ENCODE results near the gene SNRNP27.
"Not testable (repeated sequence)": the region's sequence is repeated elsewhere in the genome, so short reads cannot be mapped to it uniquely, and the experiment has no call there.

The SNRNP27 gene, protein sequence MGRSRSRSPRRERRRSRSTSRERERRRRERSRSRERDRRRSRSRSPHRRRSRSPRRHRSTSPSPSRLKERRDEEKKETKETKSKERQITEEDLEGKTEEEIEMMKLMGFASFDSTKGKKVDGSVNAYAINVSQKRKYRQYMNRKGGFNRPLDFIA

DNA sequence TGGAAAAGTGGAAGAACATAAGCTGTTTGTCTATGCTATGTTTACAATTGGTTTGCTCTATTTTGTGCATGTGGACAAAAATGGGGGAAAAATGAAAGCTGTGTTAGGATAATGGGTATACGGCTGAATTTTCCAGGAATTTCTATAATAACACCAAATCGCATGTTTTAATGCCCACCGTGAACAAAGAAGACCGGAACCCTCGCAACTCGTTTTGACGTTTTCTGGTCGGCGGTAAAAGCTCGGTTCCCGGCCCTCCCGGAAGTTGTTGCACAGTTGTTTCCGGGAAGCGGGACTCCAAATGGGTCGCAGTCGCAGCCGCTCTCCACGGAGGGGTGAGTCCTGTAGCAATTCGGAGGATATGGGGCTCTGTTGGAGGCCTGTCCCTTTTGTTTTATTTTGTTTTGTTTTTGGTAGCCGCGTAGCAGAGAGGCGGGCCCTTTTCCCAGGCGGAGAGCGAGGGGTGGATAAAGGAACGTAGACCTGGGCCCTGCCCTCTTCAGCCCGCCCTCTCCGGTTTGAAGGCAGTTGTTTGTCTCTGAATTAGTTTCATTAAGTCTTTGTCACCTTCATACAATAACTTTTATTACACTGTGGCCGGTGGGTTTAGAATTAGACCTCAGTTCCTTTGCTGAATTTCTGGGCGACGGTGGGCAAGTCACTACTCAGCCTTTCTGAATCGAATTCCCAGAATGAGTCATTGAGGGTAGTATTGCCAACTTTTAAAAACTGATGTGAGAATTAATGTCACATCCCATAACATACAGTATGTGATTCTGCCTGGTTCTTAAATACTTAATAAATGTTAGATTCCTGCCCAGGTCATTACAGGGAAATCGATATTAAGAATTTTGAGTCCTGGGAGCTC, at the start of gene SNRNP27:
Gene SNRNP27 (plus strand): TSS at position 273 of the 868 bp plus-strand sequence. CDS start 29 bp downstream, at position 302.
- DNase-seq, result peak; percentile 85

DNA sequence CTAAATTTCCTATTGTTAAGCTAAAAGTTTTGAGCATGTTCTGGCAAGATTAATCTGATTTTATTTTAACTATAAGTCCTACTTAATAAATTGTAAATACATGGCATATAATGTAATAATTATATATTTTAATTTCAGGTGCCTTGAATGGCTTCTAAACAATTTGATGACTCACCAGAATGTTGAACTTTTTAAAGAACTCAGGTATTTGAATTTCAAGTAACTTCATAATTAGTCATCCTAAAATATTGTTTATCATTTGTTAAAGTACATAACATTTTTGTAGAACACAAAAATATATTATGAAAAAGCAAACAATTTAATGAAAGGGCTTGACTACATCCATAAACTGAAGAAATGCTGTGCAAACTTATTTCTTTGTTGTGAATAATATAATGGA, 49.8 kb upstream of the SNRNP27 start:
- DNase-seq, result no peak

DNA sequence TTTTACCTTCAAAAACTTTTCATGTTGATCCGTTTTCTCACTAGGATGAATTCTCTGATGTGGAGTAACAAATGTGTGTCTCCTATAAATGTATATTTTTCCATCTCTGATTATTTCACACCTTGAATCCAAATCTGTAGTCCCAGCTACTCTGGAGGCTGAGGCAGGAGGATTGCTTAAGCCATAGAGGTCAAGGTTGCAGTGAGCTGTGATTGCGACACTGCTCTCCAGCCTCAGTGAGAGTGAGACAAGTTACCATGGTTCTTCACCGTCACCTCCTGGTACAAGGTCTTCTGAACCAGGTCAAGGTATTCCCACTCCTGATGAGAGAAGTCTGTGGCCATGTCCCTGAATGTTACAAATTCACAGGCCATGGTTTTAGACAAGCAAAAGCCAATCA, 49.2 kb upstream of the SNRNP27 start:
- no peak for DNase-seq

DNA sequence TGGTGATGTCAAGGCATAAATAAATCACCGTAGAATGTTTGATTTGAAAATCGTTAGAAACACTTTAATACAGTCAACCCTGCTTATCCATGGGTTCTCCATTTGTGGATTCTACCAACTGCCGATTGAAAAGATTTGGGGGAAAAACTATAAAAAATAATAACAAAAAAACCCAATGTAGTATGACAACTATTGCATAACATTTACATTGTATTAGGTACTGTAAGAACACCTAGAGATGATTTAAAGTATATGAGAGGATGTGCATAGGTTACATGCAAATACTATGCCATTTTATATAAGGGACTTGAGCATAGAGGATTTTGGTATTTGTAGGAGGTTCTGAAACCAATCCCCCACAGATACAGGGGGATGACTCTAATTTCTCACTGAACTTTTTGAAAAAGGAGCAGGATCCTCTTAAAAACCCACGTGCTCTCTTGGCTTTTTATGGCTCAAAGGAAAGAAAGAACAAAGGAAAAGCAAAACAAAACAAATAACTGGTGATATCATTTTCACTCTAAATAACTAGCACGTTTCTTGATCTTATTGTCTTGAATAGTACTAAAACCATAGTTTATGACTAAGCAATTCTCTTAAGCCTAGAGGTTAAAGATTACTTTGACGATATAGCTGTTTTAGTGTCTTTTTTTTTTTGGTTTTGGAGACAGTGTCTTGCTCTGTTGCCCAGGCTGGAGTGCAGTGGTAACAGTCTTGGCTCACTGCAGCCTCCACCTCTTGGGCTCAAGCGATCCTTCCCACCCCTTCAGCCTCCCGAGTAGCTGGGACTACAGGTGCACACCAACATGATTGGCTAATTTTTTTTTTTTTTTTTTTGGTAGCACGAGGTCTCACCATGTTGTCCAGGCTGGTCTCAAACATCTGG, 47.3 kb upstream of the SNRNP27 start:
- no peak for DNase-seq

DNA sequence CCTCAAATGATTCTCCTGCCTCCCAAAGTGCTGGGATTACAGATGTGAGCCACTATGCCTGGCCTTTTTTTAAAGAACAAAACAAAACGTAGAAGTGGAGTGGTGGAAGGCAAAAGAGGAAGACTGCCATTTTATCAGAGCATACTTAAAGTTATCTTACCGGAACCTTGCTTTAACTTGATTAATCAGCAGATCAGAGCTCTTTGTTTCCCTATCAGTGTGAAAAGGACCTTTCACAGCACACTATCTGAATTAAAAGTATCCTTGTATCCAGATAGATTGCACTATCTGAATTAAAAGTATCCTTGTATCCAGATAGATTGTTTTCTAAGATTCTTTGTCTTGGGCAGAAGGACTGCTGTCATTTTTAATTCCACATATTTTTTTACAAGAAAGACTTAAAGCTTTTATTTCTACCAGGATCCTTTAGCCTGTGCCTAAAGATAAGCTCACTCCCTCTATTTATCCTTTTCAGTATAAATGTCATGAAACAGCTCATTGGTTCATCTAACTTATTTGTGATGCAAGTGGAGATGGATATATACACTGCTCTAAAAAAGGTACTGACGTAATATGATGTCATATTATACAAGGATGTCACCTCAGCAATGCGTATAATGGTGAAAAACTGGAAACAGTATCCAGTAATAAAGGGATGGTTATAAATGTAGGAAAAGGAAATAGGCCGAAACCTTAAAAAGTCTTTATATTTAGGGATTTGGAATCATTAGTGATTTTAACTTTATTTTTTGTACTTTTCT, 46.5 kb upstream of the SNRNP27 start:
- no peak for DNase-seq

DNA sequence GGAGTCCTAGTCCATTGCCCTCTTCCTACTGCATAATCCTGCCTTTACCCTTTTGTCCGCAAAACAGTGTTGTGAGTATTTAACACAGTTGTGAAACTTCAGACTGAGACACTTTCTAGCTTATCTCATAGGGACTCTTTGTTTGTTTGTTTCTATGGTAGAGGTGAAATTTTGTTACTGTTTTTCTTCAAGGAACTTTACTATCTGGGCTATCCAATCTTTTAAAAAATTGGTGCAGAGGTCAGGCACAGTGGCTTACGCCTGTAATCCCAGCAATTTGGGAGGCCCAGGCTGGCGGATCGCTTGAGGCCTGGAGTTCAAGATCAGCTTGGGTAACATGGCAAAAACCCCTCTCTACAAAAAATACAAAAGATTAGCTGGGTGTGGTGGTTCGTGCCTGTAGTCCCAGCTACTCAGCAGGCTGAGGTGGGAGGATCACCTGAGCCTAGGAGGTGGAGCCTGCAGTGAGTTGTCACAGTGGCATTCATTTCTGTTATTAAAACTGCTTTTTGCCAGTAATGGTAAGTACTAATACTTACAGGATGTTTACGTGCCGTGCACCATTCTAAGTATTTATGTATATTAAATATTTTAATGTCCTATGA, 45.5 kb upstream of the SNRNP27 start:
- DNase-seq, result no peak

DNA sequence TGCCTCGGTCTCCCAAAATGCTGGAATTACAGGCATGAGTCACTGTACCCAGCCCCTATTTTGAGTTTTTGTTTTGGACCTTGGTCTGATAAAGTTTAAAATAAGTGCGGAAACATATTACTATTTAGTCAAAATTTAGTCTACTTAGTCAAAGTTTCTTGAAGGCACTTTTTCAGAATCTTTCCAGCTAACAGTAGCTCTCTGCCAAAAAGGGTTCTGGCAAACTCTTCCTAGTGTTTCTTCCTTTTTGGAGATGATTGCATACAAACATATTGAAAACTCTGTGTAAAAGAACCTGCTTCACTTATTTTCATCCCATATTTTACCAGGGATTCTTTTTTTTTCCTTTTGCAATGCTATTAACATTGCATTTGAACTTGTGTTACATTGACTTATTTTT, 35.5 kb upstream of the SNRNP27 start:
- no peak for DNase-seq

DNA sequence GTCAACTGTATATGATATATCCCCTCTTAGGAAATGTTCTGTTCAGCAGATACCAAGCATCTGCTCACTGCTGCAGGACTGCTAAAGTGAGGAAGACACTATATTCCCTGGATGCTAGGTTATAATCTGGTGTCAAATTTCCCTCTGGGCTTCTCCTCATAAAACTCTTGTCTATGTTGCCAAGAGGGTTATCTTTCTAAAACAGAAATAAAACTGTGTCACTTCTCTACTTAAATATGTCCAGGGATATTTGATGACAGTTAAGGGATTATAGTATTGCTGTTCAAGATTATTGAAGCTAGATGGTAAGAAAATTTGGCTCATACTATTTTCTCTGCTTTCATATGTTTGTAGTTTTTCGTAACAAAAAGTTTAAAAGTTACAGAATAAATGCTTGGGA, 30.5 kb upstream of the SNRNP27 start:
- DNase-seq, result no peak

DNA sequence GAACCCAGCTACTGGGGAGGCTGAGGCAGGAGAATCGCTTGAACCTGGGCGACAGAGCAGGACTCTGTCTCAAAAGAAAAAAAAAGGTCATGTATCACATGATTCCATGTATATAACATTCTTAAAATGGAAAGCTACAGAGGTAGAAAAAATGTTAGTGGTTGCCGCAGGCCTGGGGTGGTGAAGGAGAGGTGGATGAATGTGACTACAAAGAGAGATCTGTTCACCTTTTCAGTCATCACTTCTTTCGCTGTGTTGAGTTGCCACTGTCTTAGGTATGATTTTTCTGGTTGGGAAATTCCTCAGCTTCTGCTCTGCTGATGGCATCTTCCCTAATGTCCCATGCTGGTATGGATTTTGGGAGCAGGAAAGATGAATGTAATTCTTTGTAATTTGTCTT, 5.3 kb upstream of the SNRNP27 start:
- no peak for DNase-seq

DNA sequence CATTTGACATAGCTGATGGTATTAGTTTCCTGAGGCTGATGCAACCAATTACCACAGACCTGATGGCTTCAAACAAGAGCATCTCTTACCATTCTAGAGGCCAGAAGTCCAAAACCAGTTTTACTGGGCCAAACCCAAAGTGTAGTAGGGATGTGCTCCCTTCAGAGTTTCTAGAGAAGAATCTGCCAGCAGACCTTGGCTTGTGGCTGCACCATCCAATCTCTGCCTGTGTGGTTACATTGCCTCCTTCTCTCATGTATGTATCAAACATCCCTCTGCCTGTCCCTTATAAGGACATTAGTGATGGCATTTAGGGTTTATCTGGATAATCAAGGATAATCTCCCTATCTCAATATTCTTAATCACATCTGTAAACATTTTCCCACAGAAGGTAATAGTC, 4.5 kb upstream of the SNRNP27 start:
- no peak for DNase-seq

DNA sequence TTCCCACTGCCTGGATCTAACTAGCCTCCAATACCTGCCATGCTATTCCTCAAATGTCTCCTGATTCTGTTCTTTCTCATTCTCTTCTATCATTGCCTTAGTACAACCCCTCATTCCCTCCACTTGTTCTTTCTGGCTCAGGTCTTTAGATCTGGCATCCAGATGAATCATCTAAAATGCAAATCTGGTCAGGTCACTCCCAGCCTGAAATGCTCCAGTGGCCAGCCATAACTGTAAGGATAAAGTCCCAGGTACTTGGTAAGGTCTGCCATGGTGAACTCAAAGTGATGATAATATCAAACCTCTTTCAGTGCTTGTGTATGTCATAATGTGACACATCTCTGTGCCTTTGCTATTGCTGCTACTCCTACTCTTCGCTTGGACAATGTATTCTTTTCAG, 2.9 kb upstream of the SNRNP27 start:
- DNase-seq, result no peak

DNA sequence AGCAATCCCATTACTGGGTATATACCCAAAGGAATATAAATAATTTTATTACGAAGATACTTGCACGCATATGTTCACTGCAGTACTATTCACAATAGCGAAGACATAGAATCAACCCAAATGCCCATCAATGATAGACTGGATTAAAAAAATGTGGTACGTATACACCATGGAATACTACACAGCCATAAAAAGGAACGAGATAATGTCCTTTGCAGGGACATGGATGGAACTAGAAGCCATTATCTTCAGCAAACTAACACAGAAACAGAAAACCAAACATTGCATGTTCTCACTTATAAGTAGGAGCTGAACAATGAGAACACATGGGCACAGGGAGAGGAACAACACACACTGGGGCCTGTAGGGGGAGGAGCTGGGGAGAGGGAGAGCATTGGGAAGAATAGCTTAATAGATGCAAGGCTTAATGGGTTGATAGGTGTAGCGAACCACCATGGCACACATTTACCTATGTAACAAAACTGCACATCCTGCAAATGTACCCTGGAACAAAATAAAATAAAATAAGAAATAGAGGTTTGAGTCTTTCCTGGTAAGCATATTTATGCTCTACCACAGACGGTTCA, 825 bp upstream of the SNRNP27 start:
- not testable (repeated sequence) for DNase-seq

DNA sequence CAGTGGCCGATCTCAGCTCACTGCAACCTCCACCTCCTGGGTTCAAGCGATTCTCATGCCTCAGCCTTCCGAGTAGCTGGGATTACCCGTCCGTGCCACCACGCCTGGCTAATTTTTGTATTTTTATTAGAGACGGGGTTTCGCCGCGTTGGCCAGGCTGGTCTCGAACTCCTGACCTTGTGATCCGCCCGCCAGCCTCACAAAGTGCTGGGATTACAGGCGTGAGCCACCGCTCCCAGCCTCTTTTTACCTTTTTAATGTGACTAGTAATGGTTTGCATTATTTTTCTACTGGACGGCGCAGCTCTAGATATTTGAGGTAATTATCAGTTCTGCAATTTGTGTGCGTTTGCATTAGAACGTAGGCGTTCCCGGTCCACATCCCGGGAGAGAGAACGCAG, 981 bp downstream of the SNRNP27 start:
- not testable (repeated sequence) for DNase-seq

DNA sequence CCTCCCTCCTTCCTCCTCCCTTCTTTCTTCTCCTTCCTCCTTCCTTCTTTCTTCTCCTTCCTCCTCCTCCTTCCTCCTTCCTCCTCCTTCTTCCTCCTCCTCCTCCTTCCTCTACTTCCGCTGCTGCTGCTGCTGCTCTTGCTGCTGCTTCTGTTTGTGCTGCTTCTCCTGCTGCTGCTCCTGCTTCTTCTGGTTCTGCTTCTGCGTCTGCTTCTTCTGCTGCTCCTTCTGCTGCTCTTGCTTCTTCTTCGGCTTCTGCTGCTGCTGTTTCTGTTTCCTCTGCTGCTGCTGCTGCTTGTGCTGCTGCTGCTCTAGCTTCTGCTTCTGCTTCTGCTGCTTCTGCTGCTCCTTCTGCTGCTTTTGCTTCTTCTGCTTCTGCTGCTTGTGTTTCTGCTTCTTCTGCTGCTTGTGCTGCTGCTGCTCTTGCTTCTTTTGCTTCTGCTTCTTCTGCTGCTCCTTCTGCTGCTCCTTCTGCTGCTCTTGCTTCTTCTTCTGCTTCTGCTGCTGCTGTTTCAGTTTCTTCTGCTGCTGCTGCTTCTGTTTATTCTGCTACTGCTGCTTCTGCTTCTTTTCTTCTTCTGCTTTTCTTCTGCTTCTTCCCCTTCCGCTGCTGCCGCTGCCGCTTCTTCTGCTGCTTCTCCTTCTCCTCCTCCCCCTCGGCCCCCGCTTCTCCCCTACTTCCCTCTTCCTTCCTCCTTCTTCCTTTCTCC, 8.6 kb downstream of the SNRNP27 start:
- peak; percentile 76 for DNase-seq

DNA sequence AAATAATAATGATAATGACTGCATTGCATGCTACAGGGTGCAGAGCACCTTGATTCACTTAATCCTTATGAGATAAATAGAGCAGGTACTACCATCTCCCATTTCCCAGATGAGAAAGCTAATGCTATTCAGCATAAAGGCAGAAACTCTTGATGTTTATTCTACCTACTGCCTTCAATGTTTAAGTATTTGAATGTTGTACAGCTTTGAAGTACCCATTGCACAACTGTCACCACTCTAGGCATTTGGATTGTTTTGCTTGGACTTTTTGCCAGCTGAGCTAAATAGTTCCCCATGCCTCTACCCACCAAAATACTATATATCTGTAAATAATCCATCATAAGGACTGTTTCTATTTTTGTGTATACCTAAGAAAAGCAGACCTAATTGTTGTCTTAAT, 13.5 kb downstream of the SNRNP27 start:
- DNase-seq, result no peak

DNA sequence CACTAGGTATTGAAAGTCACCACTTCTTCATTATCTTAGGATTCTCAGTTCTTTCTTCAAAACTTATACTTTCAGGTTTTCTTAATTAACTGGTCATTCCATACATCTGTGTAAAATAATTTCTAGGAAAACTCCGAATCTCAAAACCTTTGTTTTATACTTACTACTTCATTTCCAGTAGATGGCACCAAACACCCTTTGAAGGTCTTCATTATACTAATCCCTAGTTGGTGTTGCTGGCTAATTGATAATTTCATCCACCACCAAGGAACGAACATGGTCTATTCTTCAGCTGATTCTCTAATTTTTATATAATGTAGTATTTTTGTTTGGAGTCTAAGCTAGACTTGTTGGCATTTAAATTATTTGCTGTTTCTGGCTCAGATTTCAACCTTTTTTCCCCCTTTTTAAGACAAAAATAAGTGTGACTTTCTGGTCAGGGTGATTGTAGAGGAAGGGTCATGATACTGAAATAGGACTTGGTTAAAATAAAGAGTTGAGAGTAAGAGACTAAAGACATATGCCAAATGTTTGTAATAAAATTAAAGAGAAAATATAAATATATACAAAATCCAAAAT, 18.3 kb downstream of the SNRNP27 start:
- peak; percentile 79 for DNase-seq

DNA sequence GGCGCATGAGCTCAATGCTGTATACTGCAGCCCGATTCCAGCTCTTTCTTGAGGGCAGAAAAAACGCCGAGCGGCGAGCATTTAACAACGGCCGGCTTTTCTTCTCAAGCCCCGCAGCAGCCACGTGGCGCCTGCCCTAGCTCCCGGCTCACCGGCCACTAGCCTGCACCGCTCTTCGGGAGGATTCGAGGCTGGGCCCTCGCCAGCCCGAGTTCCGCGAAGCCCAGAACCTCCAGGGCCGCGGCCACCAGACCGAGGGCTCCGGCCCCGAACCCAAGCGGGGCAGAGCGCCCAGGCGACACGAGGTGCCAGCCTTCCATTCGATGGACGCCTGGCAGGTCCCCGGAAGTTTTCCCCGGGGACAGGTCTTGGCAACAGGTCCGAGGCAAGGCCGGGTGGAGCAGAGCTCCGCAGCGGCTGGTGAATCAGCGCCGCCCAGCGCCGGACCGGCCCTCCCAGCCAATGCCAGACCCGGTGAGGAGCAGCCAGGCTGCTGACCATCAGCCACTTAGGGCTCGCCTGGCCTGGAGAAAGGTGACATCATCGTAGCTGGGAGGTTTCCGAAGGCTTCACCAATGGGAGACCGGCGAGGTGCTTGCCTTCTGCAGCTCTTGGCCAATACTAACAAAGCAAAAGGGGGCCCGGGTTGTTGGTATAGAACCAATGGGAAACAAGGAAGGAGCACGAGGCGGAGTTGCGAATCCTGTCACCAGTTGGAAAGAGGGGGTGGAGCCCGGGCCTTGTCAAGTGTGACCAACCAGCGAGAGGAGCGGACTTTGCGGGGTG, 20.6 kb downstream of the SNRNP27 start:
- DNase-seq, result peak; percentile 100

DNA sequence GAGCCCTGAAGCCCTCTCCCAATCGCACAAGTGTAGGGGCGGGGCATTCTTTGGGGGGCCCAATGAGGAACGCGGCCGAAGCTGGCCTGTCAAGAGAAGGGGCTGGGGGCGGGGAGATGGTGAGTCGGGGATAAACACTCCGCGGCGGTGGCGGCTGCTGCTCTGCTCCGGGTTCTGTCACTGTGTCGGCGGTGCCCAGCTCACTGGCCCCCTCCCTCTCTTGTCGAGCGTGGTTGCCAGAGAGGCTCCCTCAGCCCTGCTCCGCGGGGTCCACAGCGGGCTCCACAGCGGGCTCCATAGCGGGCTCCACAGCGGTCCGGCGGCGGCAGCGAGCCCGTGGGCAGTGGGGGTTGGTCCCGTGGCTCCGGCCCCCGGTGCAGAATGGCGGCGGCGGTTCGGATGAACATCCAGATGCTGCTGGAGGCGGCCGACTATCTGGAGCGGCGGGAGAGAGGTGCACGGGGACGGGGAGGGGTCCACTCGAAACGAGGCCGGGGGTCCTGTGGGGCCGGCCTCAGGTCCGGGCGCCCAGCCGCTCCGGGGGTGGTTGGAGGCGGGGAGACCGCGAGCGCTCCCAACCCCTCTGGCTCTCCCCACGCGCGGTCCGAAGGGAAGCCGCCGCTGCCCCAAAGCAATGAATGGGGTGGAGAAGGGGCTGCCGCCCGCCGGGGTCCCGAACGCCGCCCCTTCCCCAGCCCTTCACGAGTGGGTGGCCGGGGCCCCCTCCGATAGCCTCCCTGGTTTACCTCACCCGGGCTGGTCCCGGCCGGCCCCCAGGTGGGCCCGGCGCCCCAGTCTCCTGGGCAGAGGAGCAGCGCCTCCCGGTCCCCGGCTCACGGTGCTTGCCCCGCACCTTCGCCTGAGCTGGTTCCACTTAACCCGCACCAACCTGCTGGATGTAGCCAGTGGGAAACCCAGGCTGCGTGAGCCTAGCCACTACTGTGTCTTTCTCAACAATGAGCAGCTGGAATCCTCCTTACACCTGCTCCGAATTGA, 21.5 kb downstream of the SNRNP27 start, which contains the start of gene MXD1:
Gene MXD1 (plus strand): TSS at position 160 of the 996 bp plus-strand sequence. CDS start 222 bp downstream, at position 382.
- DNase-seq, result peak; percentile 39

DNA sequence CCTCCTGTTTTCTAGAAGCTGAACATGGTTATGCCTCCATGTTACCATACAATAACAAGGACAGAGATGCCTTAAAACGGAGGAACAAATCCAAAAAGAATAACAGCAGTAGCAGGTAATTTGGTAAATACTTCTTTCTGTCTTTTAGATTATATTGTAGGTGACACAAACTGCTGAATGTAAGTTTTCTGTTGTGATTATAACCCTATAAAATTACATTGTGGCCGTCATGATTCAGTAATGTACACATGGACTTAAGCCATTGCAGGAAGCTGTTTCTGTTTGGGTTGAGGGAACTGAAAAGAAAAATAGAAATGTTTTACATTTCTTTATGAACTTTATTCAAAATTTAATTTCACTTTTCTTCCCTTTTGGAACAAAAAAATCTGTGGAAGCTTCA, 22.4 kb downstream of the SNRNP27 start:
- peak; percentile 35 for DNase-seq

Measured in suppressor macrophage treated with lipopolysaccharide for 4 hours (primary cell).